GM18508 (cell line): Measurements from ENCODE around the gene ADCY3.

Experiments
- ATAC-seq: cut with Tn5 transposase; IDR thresholded peaks from one replicate; pipeline ENCODE4 v1.9.1; 2021; ENCODE audit warnings: moderate number of reproducible peaks; ENCODE audit not compliant: insufficient read depth, unreplicated experiment

ADCY3 gene

GRCh38 chr2:24920098-24920808 lies at the start of gene ADCY3:
Gene ADCY3 (minus strand): TSS chr2:24920237. CDS start chr2:24918987, 1,250 bp downstream.
- ATAC-seq, result no peak

GRCh38 chr2:24969784-24970183 lies 49.7 kb upstream of the ADCY3 start:
- no peak for ATAC-seq

GRCh38 chr2:24961903-24962302 lies 41.9 kb upstream of the ADCY3 start:
- ATAC-seq, result no peak

DNA sequence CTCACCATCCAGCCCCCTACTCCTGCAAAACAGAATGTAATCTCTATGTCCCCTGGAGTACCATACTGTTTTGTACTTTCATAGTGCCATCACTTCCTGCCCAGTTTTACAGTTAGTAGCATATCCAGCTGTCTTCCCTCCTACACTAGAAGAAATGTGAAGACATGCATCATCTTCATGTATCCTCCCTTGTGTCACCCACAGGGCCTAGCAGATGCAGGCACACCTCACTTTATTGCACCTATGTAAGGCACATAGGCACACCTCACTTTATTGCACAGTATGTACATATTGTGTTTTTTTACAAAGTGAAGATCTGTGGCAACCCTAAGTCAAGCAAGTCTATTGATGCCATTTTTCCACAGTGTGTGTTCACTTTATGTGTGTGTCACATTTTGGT lies 39.7 kb upstream of the ADCY3 start:
- no peak for ATAC-seq

GRCh38 chr2:24958411-24958935 lies 38.4 kb upstream of the ADCY3 start:
- ATAC-seq, result no peak

- no peak for ATAC-seq
Observed at GRCh38 chr2:24957976-24958375, 37.9 kb upstream of the ADCY3 start.

GRCh38 chr2:24957221-24957620 lies 37.2 kb upstream of the ADCY3 start:
- no peak for ATAC-seq

DNA sequence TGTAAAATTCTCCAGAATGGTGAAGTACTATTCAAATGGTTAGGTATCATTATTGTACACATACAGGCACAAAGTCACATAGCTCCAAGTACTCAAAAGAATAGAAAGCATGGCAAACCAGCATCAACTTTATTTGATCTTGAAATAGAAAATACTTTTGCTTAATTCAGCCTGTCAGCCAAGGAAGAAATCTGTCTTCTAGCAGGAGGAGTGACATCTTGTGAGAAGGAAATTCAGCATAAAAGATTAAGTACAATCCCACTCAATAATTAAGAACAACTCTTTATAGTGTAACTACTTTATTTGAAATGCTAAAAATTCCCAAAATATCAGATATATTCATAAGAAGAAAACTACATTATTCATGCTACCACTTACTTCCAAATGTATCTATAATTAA lies 35.9 kb upstream of the ADCY3 start:
- no peak for ATAC-seq

DNA sequence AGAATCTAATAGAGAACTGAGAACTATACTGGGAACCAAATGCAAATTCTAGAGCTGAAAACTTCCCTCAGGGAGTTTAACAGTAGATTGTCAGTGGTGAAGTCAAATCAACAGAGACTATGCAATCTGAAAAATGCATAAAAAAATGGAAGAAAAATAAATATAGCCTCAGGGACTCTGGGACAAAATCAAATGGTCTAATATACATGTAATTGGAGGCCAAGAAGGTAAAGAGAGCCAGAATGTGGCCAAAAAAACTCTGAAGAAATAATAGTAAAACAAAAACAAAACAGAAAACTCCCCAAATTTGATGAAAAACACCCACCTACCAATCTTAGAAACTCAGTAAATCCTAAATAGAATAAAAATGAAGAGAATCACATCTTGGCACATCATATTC lies 35.2 kb upstream of the ADCY3 start:
- no peak for ATAC-seq

DNA sequence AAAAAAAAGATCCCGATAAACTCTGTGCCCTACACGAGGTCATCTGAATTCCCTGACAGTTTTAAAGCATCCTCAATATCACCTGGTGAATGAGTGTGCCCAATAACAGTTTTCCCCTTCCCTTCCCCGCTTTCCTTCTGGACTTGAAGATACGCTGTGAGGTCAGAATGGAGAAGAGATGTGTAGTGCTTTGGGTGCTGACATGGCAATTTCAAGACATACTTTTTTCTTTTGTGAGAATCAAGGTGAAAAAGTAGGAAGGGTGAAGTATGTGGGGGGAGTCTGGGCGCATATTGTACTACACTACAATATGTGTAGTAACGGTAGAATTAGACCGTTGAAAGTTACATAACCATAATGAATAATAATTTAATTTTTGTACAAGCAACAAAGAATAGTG lies 30.1 kb upstream of the ADCY3 start:
- ATAC-seq, result no peak

DNA sequence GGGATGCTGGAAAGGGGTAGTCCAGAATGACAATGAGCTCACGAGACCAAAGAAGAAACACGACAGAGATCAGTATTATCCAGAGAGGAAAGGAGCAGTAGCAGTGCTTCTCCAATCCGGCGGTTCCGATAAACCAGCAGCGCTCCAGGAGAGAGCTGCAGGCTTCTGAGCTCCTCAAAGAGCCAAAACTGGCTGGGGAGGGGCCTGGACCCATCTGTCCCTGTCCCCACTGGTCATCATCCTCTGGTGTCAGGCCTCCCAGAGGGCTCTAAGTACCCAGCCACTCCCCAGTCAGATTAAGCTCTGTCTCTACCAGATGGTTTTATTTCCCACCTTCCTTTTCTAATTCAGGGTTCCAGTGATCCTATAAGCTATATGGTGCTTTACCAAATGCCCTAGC lies 28.5 kb upstream of the ADCY3 start:
- ATAC-seq, result no peak

GRCh38 chr2:24947561-24948157 lies 27.6 kb upstream of the ADCY3 start:
- ATAC-seq, result no peak

DNA sequence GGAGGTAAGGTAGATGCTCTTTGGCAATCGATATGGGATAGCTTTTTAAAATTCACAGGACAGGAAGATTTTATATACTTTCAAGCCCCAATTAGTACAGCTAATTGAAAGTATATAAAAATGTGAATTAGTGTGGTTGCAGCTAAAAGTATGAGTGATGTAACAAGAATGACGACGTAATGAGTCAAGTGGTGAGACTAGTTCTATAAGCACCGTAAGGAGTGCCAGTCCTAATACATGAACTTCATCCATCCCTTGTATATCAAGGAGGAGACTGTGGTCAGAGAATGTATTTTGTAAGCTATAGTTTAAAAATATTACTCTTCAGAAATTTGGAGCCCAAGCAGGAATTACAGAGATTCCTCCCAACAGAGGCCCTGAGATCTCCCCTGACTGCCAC lies 25.9 kb upstream of the ADCY3 start:
- no peak for ATAC-seq

- no peak for ATAC-seq
Observed at GRCh38 chr2:24943427-24944053, 23.5 kb upstream of the ADCY3 start.

DNA sequence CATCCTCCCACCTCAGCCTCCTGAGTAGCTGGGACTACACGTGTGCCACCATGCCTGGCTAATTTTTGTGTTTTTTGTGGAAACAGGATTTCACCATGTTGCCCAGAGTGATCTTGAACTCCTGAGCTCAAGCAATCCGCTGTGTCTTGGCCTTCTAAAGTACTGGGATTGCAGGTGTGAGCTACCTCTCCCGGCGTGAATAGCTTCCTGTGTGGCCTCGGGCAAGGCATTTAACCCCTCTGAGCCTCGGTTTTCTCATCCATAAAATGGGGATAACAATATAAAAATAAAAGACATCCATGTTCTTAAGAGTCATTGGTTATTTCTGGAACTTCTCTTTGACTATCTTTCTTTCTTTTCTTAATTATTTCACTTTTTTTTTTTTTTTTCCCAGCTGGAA lies 19.3 kb upstream of the ADCY3 start:
- ATAC-seq, result no peak

- ATAC-seq, result no peak
Observed at GRCh38 chr2:24937236-24937635, 17.2 kb upstream of the ADCY3 start.

DNA sequence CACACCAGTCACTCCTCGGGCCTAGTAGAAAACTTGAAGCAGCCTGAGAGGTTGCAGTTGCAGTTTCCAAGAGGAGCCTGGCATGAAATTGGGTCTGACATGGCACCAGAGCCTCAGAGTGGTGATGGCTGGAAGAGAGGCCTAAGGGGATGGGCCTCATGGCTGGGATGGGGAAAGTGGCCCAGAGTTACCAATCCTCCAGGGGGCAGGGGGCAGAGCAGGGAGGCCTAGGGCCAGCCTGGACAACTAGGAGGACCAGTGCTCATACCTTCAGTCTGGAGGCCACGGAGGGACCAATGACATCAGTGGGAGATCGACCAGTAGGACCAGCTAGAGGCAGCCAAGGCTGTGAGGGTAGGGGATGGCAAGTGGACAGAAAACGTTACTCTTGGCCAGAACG lies 15.1 kb upstream of the ADCY3 start:
- no peak for ATAC-seq

- ATAC-seq, result no peak
Observed at GRCh38 chr2:24932715-24933114, 12.7 kb upstream of the ADCY3 start.

GRCh38 chr2:24930768-24931167 lies 10.7 kb upstream of the ADCY3 start:
- ATAC-seq, result no peak

- no peak for ATAC-seq
Observed at GRCh38 chr2:24929230-24929629, 9.2 kb upstream of the ADCY3 start.

DNA sequence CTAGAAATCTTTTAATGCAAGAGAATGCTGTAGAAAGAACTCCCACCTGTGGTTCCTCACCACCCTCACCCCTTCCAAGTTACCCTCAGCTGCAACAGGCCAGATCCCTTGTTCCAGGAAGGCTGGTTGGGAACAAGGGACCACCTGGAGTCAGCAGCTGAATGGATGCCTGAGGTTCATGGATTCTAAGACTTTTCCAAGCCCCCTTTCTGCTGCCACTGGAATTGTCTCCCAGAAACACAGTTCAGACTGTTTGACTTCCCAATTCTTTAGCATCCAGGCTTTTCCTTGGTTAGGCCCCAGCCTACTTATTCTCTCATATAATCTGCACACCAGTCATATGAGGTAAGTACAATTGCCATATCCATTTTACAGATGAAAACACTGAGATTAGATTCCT lies 8.0 kb upstream of the ADCY3 start:
- ATAC-seq, result no peak
